HCT116 (cell line): ENCODE results near the gene MRGPRX1. TPM values are rescaled to one million over a fixed set of nuclear protein-coding genes. Genes with fewer than 3 reads are reported as not detected.
"Not testable (repeated sequence)": the region's sequence is repeated elsewhere in the genome, so short reads cannot be mapped to it uniquely, and the experiment has no call there.

Experiments used
- ATAC-seq: fragments of 200-7000 bp; cut with Tn5 transposase; 2 replicates; pipeline ENCODE4 v1.9.1; 2020; ENCODE audit warnings: mild to moderate bottlenecking, moderate library complexity
- BruUV-seq: library from RNA; stranded (reverse); fragments of 400-500 nt; replicated peaks from 2 replicates; lab custom pipeline; 2021; lab: Mats Ljungman, UMichigan
- CTCF ChIA-PET: fragments of 300-600 bp; sonication (Branson Sonifier 250); formaldehyde crosslinking; loops from one replicate; lab custom pipeline; 2021; ENCODE audit warnings: antibody characterized with exemption; lab: Charles Lee
- POLR2A ChIA-PET: fragments of 300-600, 350-600 bp; sonication (Branson Sonifier 250); formaldehyde crosslinking; loops from one replicate; lab custom pipeline; 2021; ENCODE audit warnings: antibody characterized with exemption; lab: Charles Lee
- RAD21 ChIA-PET, 2 experiments: fragments of 300-600 bp; sonication (Branson Sonifier 250); formaldehyde crosslinking; loops; one replicate each; lab custom pipeline; 2023; ENCODE audit warnings: low total read pairs in 2 of 2; ENCODE audit not compliant: uncharacterized antibody in 2 of 2, unreplicated experiment in 2 of 2, low non-redundant PET in 1 of 2; lab: Charles Lee
- DNase-seq: peaks from one replicate; pipeline ENCODE4 v3.0.0-alpha.2; 2010; ENCODE audit warnings: low read depth, low spot score
- H2AFZ ChIP-seq: fragments of 200-600 bp; shearing (Covaris generic), sonication (generic); 2 replicates; pipeline ENCODE4 v1.6.1; 2017; ENCODE audit warnings: low read depth, mixed run types, mixed read lengths, antibody characterized with exemption, low read length; ENCODE audit not compliant: poor library complexity, severe bottlenecking
- H3K27ac ChIP-seq: 2 replicates; pipeline ENCODE4 v1.5.1; 2012; ENCODE audit warnings: low read depth, low read length
- H3K27me3 ChIP-seq: fragments of 200-600 bp; sonication (generic); 2 replicates; pipeline ENCODE4 v1.6.1; 2016; ENCODE audit warnings: mixed run types, low read length, mixed read lengths; ENCODE audit not compliant: insufficient read depth
- H3K36me3 ChIP-seq, 2 experiments: fragments of 200-500 bp in 1 of 2; fragments of 200-600 bp in 1 of 2; sonication (Bioruptor generic) in 1 of 2; sonication (generic) in 1 of 2; 2 replicates each; pipeline versions ENCODE4 v1.5.1 to v1.6.1; 2014 to 2016; ENCODE audit warnings: low read length in 2 of 2, inconsistent platforms in 1 of 2, mixed read lengths in 1 of 2, mixed run types in 1 of 2; ENCODE audit not compliant: insufficient read depth in 2 of 2, control insufficient read depth in 1 of 2
- H3K4me1 ChIP-seq, 2 experiments: fragments of 200-600 bp in 1 of 2; sonication (generic) in 1 of 2; 2 replicates each; pipeline versions ENCODE4 v1.5.1 to v1.6.1; 2012 to 2017; ENCODE audit warnings: low read length in 2 of 2, inconsistent platforms in 1 of 2, mild to moderate bottlenecking in 1 of 2, mixed read lengths in 1 of 2, mixed run types in 1 of 2, moderate library complexity in 1 of 2; ENCODE audit not compliant: insufficient read depth in 2 of 2, control insufficient read depth in 1 of 2
- H3K4me2 ChIP-seq: fragments of 200-600 bp; sonication (generic); 2 replicates; pipeline ENCODE4 v1.6.1; 2017; ENCODE audit warnings: mixed run types, low read length, mixed read lengths
- H3K4me3 ChIP-seq, 2 experiments: fragments of 200-600 bp in 1 of 2; sonication (generic) in 1 of 2; replicated peaks in 1 of 2; 2 replicates each; pipeline ENCODE4 v1.5.1; 2011 to 2016; ENCODE audit warnings: low read length in 2 of 2, control low read depth in 1 of 2, low read depth in 1 of 2, mild to moderate bottlenecking in 1 of 2, mixed read lengths in 1 of 2, mixed run types in 1 of 2
- H3K79me2 ChIP-seq: fragments of 200-600 bp; sonication (generic); 2 replicates; pipeline ENCODE4 v1.6.1; 2017; ENCODE audit warnings: mild to moderate bottlenecking, mixed run types, low read length, moderate library complexity, mixed read lengths; ENCODE audit not compliant: insufficient read depth
- H3K9ac ChIP-seq: fragments of 200-600 bp; sonication (generic); 2 replicates; pipeline ENCODE4 v1.6.1; 2016; ENCODE audit warnings: low read length, mixed read lengths
- H3K9me2 ChIP-seq: fragments of 200-600 bp; sonication (generic), shearing (Covaris generic); 2 replicates; pipeline ENCODE4 v1.6.1; 2017; ENCODE audit warnings: mixed run types, mild to moderate bottlenecking, moderate library complexity; ENCODE audit not compliant: insufficient read depth
- H3K9me3 ChIP-seq, 2 experiments: fragments of 200-500 bp in 1 of 2; fragments of 200-600 bp in 1 of 2; sonication (Bioruptor generic) in 1 of 2; sonication (generic) in 1 of 2; 2 replicates each; pipeline ENCODE4 v1.6.1; 2014 to 2017; ENCODE audit warnings: low read length in 2 of 2, mixed read lengths in 2 of 2, inconsistent platforms in 1 of 2, low read depth in 1 of 2, mild to moderate bottlenecking in 1 of 2, mixed run types in 1 of 2, moderate library complexity in 1 of 2; ENCODE audit not compliant: control insufficient read depth in 1 of 2, insufficient read depth in 1 of 2
- H4K20me1 ChIP-seq: fragments of 200-600 bp; sonication (generic), shearing (Covaris generic); 2 replicates; pipeline ENCODE4 v1.6.1; 2017; ENCODE audit warnings: mixed run types, mild to moderate bottlenecking, moderate library complexity; ENCODE audit not compliant: insufficient read depth
- EGR1 ChIP-seq: IDR thresholded peaks from 2 replicates; pipeline ENCODE4 v1.6.1; 2012; ENCODE audit warnings: low read depth
- ELF1 ChIP-seq: IDR thresholded peaks from 2 replicates; pipeline ENCODE4 v1.6.1; 2012; ENCODE audit warnings: low read depth, borderline replicate concordance
- FOSL1 ChIP-seq: IDR thresholded peaks from 2 replicates; pipeline ENCODE4 v1.6.1; 2012; ENCODE audit warnings: low read depth
- JUND ChIP-seq: IDR thresholded peaks from 2 replicates; pipeline ENCODE4 v1.6.1; 2012
- RAD21 ChIP-seq: IDR thresholded peaks from 2 replicates; pipeline ENCODE4 v1.6.1; 2012; ENCODE audit warnings: low read depth, mild to moderate bottlenecking
- SIN3A ChIP-seq: IDR thresholded peaks from 2 replicates; pipeline ENCODE4 v1.6.1; 2012; ENCODE audit warnings: low read depth
- SP1 ChIP-seq: IDR thresholded peaks from 2 replicates; pipeline ENCODE4 v1.6.1; 2012; ENCODE audit warnings: low read depth
- ZBTB33 ChIP-seq: IDR thresholded peaks from 2 replicates; pipeline ENCODE4 v1.6.1; 2011; ENCODE audit warnings: mild to moderate bottlenecking, low read length, moderate library complexity; ENCODE audit not compliant: insufficient replicate concordance; ENCODE audit errors: extremely low read depth
- ZNF274 ChIP-seq: fragments of 200-500 bp; sonication (Bioruptor generic); IDR thresholded peaks from 2 replicates; pipeline ENCODE4 v1.6.1; 2014; ENCODE audit warnings: mild to moderate bottlenecking, low read depth, low read length, inconsistent platforms
- intact Hi-C: fragments of 100-400 bp; cut with micrococcal nuclease; formaldehyde crosslinking; loops from 2 replicates; pipeline ENCODE4 v1.10.0; 2022
- total RNA-seq: library from RNA; stranded (reverse); gene quantifications from one replicate; pipeline ENCODE4 v1.2.1, GENCODE V29; 2021; ENCODE audit not compliant: unreplicated experiment

The MRGPRX1 gene
- total RNA-seq, 1 experiment from 2014 or later: not detected

- TF ChIP-seq ZNF274: no peak
These were observed 4.9 kb downstream of the MRGPRX1 start (continued) for GRCh38 chr11:18934195-18934814.

- Histone ChIP-seq H3K4me2 (no peak overlapping the region), H3K27ac (no peak overlapping the region), H2AFZ (no peak overlapping the region), H3K36me3 (no peaks in the 10 kb centered on the region), H4K20me1 (no peaks in the 10 kb centered on the region), H3K9me3 (no peaks in the 10 kb centered on the region), H3K79me2 (no peaks in the 10 kb centered on the region), H3K9me2 (no peaks in the 10 kb centered on the region), H3K4me3 (no peak overlapping the region), H3K27me3 (peaks cover 78% of the 10 kb centered on the region), H3K4me1 (no peaks in the 10 kb centered on the region), H3K9ac (no peak overlapping the region)
- no peak for DNase-seq
- CTCF ChIA-PET: no interaction called here
- no TSS peak for BruUV-seq
- RAD21 ChIA-PET: no interaction called here
- POLR2A ChIA-PET: no interaction called here
- TF ChIP-seq SIN3A: no peak
- no peak for TF ChIP-seq RAD21
- no peak for TF ChIP-seq ELF1
- no peak for TF ChIP-seq EGR1
- TF ChIP-seq FOSL1: no peak
- TF ChIP-seq SP1: no peak
- no peak for TF ChIP-seq JUND
- TF ChIP-seq ZBTB33: no peak
- no peak for ATAC-seq
- intact Hi-C loops: no loop called here
These were observed 11.5 kb downstream of the MRGPRX1 start for GRCh38 chr11:18927550-18928322.

GRCh38 chr11:18925426-18925825 is 13.8 kb downstream of the MRGPRX1 start:
- H4K20me1 ChIP-seq, CTCF ChIA-PET, H3K9me2 ChIP-seq, H2AFZ ChIP-seq, H3K36me3 ChIP-seq, H3K9ac ChIP-seq, H3K9me3 ChIP-seq, DNase-seq, H3K27ac ChIP-seq, H3K4me2 ChIP-seq, ATAC-seq, POLR2A ChIA-PET, H3K4me1 ChIP-seq, intact Hi-C loops, RAD21 ChIA-PET, BruUV-seq, H3K4me3 ChIP-seq, H3K79me2 ChIP-seq: not testable (repeated sequence)
- H3K27me3 ChIP-seq: peaks cover 59% of the 10 kb centered on the region
